IMR-90 (cell line): ENCODE data around the gene GMNN. TPM values are rescaled to one million over a fixed set of nuclear protein-coding genes. Genes with fewer than 3 reads are reported as not detected.

Experiments used
- ATAC-seq: fragments of 200-7000 bp; cut with Tn5 transposase; 2 replicates; pipeline ENCODE4 v1.9.1; 2020; ENCODE audit warnings: low read depth, mild to moderate bottlenecking, moderate library complexity
- BruUV-seq: library from RNA; stranded (reverse); fragments of 400-500 nt; replicated peaks from 2 replicates; lab custom pipeline; 2021; lab: Mats Ljungman, UMichigan
- CTCF ChIA-PET: fragments of 300-600 bp; formaldehyde crosslinking; extraction: SDS; loops from one replicate; lab custom pipeline; 2021; ENCODE audit warnings: antibody characterized with exemption; lab: Yijun Ruan, JAX
- POLR2A ChIA-PET: fragments of 300-600 bp; sonication (Branson Sonifier 250); formaldehyde crosslinking; loops from one replicate; lab custom pipeline; 2022; ENCODE audit warnings: antibody characterized with exemption; ENCODE audit not compliant: unreplicated experiment; lab: Charles Lee
- DNase-seq: peaks from one replicate; pipeline ENCODE4 v3.0.0; 2013
- H2AFZ ChIP-seq: replicated peaks from 2 replicates; pipeline ENCODE3; 2013; ENCODE audit warnings: low read length, mild to moderate bottlenecking; ENCODE audit not compliant: poor library complexity
- H2AK5ac ChIP-seq: 2 replicates; pipeline ENCODE4 v1.6.1; 2013; ENCODE audit warnings: low read depth, low read length, inconsistent platforms
- H2AK9ac ChIP-seq: replicated peaks from 2 replicates; pipeline ENCODE3; 2013; ENCODE audit warnings: mild to moderate bottlenecking, low read depth, low read length, moderate library complexity; ENCODE audit not compliant: poor library complexity
- H2BK120ac ChIP-seq: 2 replicates; pipeline ENCODE4 v1.6.1; 2013; ENCODE audit warnings: low read depth, low read length, inconsistent platforms
- H2BK15ac ChIP-seq: 3 replicates; pipeline ENCODE4 v1.6.1; 2013; ENCODE audit warnings: low read depth, low read length, inconsistent platforms
- H2BK20ac ChIP-seq: 2 replicates; pipeline ENCODE4 v1.6.1; 2013; ENCODE audit warnings: low read depth, mild to moderate bottlenecking, inconsistent platforms, low read length, moderate library complexity
- H2BK5ac ChIP-seq: 2 replicates; pipeline ENCODE4 v1.6.1; 2013; ENCODE audit warnings: mild to moderate bottlenecking, low read depth, low read length, inconsistent platforms; ENCODE audit not compliant: poor library complexity, severe bottlenecking
- H3K14ac ChIP-seq: replicated peaks from 2 replicates; pipeline ENCODE4 v1.6.1; 2013; ENCODE audit warnings: low read depth, low read length, inconsistent platforms
- H3K18ac ChIP-seq: 2 replicates; pipeline ENCODE4 v1.6.1; 2013; ENCODE audit warnings: low read depth, low read length, control low read depth
- H3K23ac ChIP-seq: 2 replicates; pipeline ENCODE4 v1.6.1; 2013; ENCODE audit warnings: low read depth, low read length, inconsistent platforms
- H3K27ac ChIP-seq: 2 replicates; pipeline ENCODE4 v1.5.1; 2013; ENCODE audit warnings: mild to moderate bottlenecking, control low read depth, low read length; ENCODE audit not compliant: insufficient read depth
- H3K27me3 ChIP-seq: 2 replicates; pipeline ENCODE4 v1.6.1; 2013; ENCODE audit warnings: low read length; ENCODE audit not compliant: control insufficient read depth, insufficient read depth
- H3K36me3 ChIP-seq: 2 replicates; pipeline ENCODE4 v1.6.1; 2013; ENCODE audit warnings: low read length, mixed read lengths; ENCODE audit not compliant: control insufficient read depth, insufficient read depth
- H3K4ac ChIP-seq: 2 replicates; pipeline ENCODE4 v1.6.1; 2013; ENCODE audit warnings: low read depth, low read length, inconsistent platforms
- H3K4me1 ChIP-seq: 2 replicates; pipeline ENCODE4 v1.6.1; 2013; ENCODE audit warnings: low read length, mixed read lengths; ENCODE audit not compliant: control insufficient read depth, insufficient read depth
- H3K4me2 ChIP-seq: 2 replicates; pipeline ENCODE4 v1.6.1; 2013; ENCODE audit warnings: low read depth, mild to moderate bottlenecking, control low read depth, low read length, moderate library complexity
- H3K4me3 ChIP-seq: 2 replicates; pipeline ENCODE4 v1.5.1; 2013; ENCODE audit warnings: low read depth, mild to moderate bottlenecking, control low read depth, low read length, moderate library complexity; ENCODE audit not compliant: insufficient read depth
- H3K56ac ChIP-seq: 2 replicates; pipeline ENCODE4 v1.6.1; 2013; ENCODE audit warnings: low read length, inconsistent platforms; ENCODE audit not compliant: insufficient read depth; ENCODE audit errors: extremely low read depth
- H3K79me1 ChIP-seq, 2 experiments: 2 replicates each; pipeline ENCODE4 v1.6.1; 2013; ENCODE audit warnings: low read length in 2 of 2, inconsistent platforms in 1 of 2, low read depth in 1 of 2
- H3K9ac ChIP-seq: 2 replicates; pipeline ENCODE4 v1.6.1; 2013; ENCODE audit warnings: low read depth, low read length, control low read depth
- H3K9me1 ChIP-seq: 2 replicates; pipeline ENCODE4 v1.6.1; 2013; ENCODE audit warnings: low read length, inconsistent platforms; ENCODE audit not compliant: insufficient read depth
- H3K9me3 ChIP-seq: 2 replicates; pipeline ENCODE4 v1.6.1; 2013; ENCODE audit warnings: low read length; ENCODE audit not compliant: control insufficient read depth, insufficient read depth
- H4K20me1 ChIP-seq: 2 replicates; pipeline ENCODE4 v1.6.1; 2013; ENCODE audit warnings: low read length, inconsistent platforms; ENCODE audit not compliant: insufficient read depth
- H4K5ac ChIP-seq: 2 replicates; pipeline ENCODE4 v1.6.1; 2013; ENCODE audit warnings: mild to moderate bottlenecking, low read depth, low read length, control low read depth
- H4K8ac ChIP-seq, 2 experiments: 2 replicates each; pipeline ENCODE4 v1.6.1; 2013; ENCODE audit warnings: low read depth in 2 of 2, low read length in 2 of 2, control low read depth in 1 of 2, inconsistent platforms in 1 of 2
- H4K91ac ChIP-seq: 2 replicates; pipeline ENCODE4 v1.6.1; 2013; ENCODE audit warnings: low read depth, low read length, inconsistent platforms; ENCODE audit not compliant: insufficient read depth
- BHLHE40 ChIP-seq: fragments of 150-350 bp; IDR thresholded peaks from 2 replicates; pipeline ENCODE4 v1.6.1; 2016; ENCODE audit warnings: mild to moderate bottlenecking, low read depth, low read length
- CEBPB ChIP-seq: IDR thresholded peaks from 2 replicates; pipeline ENCODE4 v1.6.1; 2012; ENCODE audit warnings: low read depth, low read length, improper control_type of control experiment
- CHD1 ChIP-seq: IDR thresholded peaks from 2 replicates; pipeline ENCODE4 v1.6.1; 2012; ENCODE audit warnings: low read depth, low read length, improper control_type of control experiment
- CTCF ChIP-seq: conservative IDR thresholded peaks from 2 replicates; pipeline ENCODE4 v1.5.1; 2012; ENCODE audit warnings: mild to moderate bottlenecking, low read depth, low read length, improper control_type of control experiment
- ELK1 ChIP-seq: fragments of 150-350 bp; IDR thresholded peaks from 2 replicates; pipeline ENCODE4 v1.6.1; 2016; ENCODE audit warnings: low read depth, mild to moderate bottlenecking, low read length, moderate library complexity, borderline replicate concordance
- FOS ChIP-seq: fragments of 150-350 bp; IDR thresholded peaks from 2 replicates; pipeline ENCODE4 v1.6.1; 2016; ENCODE audit warnings: low read depth, low read length
- MAFK ChIP-seq: IDR thresholded peaks from 2 replicates; pipeline ENCODE4 v1.6.1; 2012; ENCODE audit warnings: low read depth, low read length, improper control_type of control experiment
- MAZ ChIP-seq: IDR thresholded peaks from 2 replicates; pipeline ENCODE4 v1.6.1; 2012; ENCODE audit warnings: low read depth, mild to moderate bottlenecking, low read length, improper control_type of control experiment, moderate library complexity, borderline replicate concordance
- MXI1 ChIP-seq: IDR thresholded peaks from 2 replicates; pipeline ENCODE4 v1.6.1; 2012; ENCODE audit warnings: low read depth, mild to moderate bottlenecking, low read length, moderate library complexity, borderline replicate concordance
- NFE2L2 ChIP-seq: fragments of 150-350 bp; IDR thresholded peaks from 2 replicates; pipeline ENCODE4 v1.6.1; 2016; ENCODE audit warnings: low read depth, mild to moderate bottlenecking, low read length
- POLR2A ChIP-seq: IDR thresholded peaks from 2 replicates; pipeline ENCODE4 v1.6.1; 2012; ENCODE audit warnings: mild to moderate bottlenecking, low read depth, low read length
- RAD21 ChIP-seq: IDR thresholded peaks from 2 replicates; pipeline ENCODE4 v1.6.1; 2012; ENCODE audit warnings: low read length, improper control_type of control experiment
- RCOR1 ChIP-seq: IDR thresholded peaks from 2 replicates; pipeline ENCODE4 v1.6.1; 2012; ENCODE audit warnings: mild to moderate bottlenecking, low read length, improper control_type of control experiment; ENCODE audit not compliant: insufficient replicate concordance
- RFX5 ChIP-seq: IDR thresholded peaks from 2 replicates; pipeline ENCODE4 v1.8.0; 2012; ENCODE audit warnings: low read depth, mild to moderate bottlenecking, low read length, moderate library complexity
- SMC3 ChIP-seq: fragments of 150-350 bp; IDR thresholded peaks from 2 replicates; pipeline ENCODE4 v1.6.1; 2016; ENCODE audit warnings: low read depth, mild to moderate bottlenecking, antibody characterized with exemption, low read length, moderate library complexity
- WGBS, 2 experiments: methylation state at CpG; one replicate each; pipeline versions ENCODE4 v1.1.5 to v1.1.7; 2013; ENCODE audit warnings: missing lambda C conversion rate in 2 of 2; ENCODE audit not compliant: insufficient read length in 1 of 2; ENCODE audit errors: extremely low coverage in 2 of 2; 5-methylcytosine and 5-hydroxymethylcytosine counted together
- dilution Hi-C: fragments of 300-500 bp; cut with HindIII; formaldehyde crosslinking; loops from one replicate; pipeline ENCODE4 v1.14.3; 2018; ENCODE audit warnings: low sequenced_read_pairs; ENCODE audit not compliant: unreplicated experiment
- in situ Hi-C: fragments of 300-500 bp; cut with MboI; formaldehyde crosslinking; loops from 3 replicates; pipeline ENCODE4 v1.14.3; 2019; ENCODE audit warnings: low sequenced_read_pairs, inconsistent platforms, mixed read lengths
- intact Hi-C: fragments of 100-400 bp; cut with micrococcal nuclease; formaldehyde crosslinking; loops from 2 replicates; pipeline ENCODE4 v1.10.0; 2022
- polyA plus RNA-seq, 3 experiments: library from polyadenylated mRNA; depleted of rRNA; stranded (reverse); fragments of >200 nt; gene quantifications; 2 replicates each; pipeline ENCODE4 v1.2.3, GENCODE V29; 2012; ENCODE audit warnings: low replicate concordance in 1 of 3
- total RNA-seq: library from RNA; depleted of rRNA; stranded (reverse); fragments of >200 nt; gene quantifications from 2 replicates; pipeline ENCODE4 v1.2.3, GENCODE V29; 2012
- TF ChIP-seq, protein P1 (sequence below): fragments of 150-350 bp; IDR thresholded peaks from 2 replicates; pipeline ENCODE4 v1.6.1; 2017; ENCODE audit warnings: mild to moderate bottlenecking, antibody characterized with exemption, low read length, low read depth

GMNN gene
- total and polyA plus RNA-seq, 2 of the 4 experiments (the other 2 are of a cell fraction) = 19.7 to 22.2 TPM

GRCh38 chr6:24821860-24822444, 47.2 kb downstream of the GMNN start:
- Histone ChIP-seq H4K20me1 (no peaks in the 10 kb centered on the region), H3K9me3 (no peaks in the 10 kb centered on the region), H3K18ac (no peak overlapping the region), H3K4ac (no peak overlapping the region), H3K9me1 (0 out of 2 replicates have a peak, but pooled peaks cover under 1% of the 10 kb centered on the region), H2BK5ac (no peak overlapping the region), H3K36me3 (peaks cover 2% of the 10 kb centered on the region; the same call in 1 of the 2 replicates), H2BK20ac (no peak overlapping the region), H3K4me3 (no peak overlapping the region), H4K5ac (no peak overlapping the region), H2AFZ (no peak overlapping the region), H3K27ac (no peak overlapping the region), H3K23ac (no peak overlapping the region), H3K79me1 (no peaks in the 10 kb centered on the region), H3K4me2 (no peak overlapping the region), H4K91ac (no peak overlapping the region), H2AK9ac (no peak overlapping the region), H3K14ac (no peak overlapping the region), H3K56ac (no peak overlapping the region), H4K8ac (no peak overlapping the region), H3K4me1 (peaks cover 3% of the 10 kb centered on the region; the same call in 1 of the 2 replicates), H2BK15ac (no peak overlapping the region; the same call in 2 of the 3 replicates), H2BK120ac (no peak overlapping the region), H3K27me3 (no peaks in the 10 kb centered on the region), H3K9ac (no peak overlapping the region), H2AK5ac (no peak overlapping the region)
- dilution Hi-C loops (no loop called here), in situ Hi-C loops (no loop called here), intact Hi-C loops (no loop called here)
- no peak for ATAC-seq
- POLR2A ChIA-PET = no interaction called here
- CTCF ChIA-PET = interaction anchor here (0.6 to 0.9 kb wide), 2 partner anchors 15 to 329 kb away, joined by 3 read pairs; no protein-coding TSS in a partner anchor
- WGBS, 2 experiments = no CpG with 5 or more reads among the region's 3 CpGs
- no peak for DNase-seq
- BruUV-seq = no TSS peak
- TF ChIP-seq NFE2L2 (peak; percentile 91), CTCF (no peak), POLR2A (no peak), CHD1 (no peak), MAZ (no peak), FOS (no peak), BHLHE40 (no peak), CEBPB (no peak), ELK1 (no peak), MXI1 (no peak), RCOR1 (no peak), RFX5 (no peak), SMC3 (no peak), MAFK (peak; percentile 49; the same call in 1 of the 2 replicates), RAD21 (no peak)
- TF ChIP-seq, protein P1, sequence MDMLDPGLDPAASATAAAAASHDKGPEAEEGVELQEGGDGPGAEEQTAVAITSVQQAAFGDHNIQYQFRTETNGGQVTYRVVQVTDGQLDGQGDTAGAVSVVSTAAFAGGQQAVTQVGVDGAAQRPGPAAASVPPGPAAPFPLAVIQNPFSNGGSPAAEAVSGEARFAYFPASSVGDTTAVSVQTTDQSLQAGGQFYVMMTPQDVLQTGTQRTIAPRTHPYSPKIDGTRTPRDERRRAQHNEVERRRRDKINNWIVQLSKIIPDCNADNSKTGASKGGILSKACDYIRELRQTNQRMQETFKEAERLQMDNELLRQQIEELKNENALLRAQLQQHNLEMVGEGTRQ = no peak
